ENCODE measurements around the gene DEFB131B.
"Not testable (repeated sequence)": the region's sequence is repeated elsewhere in the genome, so short reads cannot be mapped to it uniquely, and the experiment has no call there.

The DEFB131B gene

DNA sequence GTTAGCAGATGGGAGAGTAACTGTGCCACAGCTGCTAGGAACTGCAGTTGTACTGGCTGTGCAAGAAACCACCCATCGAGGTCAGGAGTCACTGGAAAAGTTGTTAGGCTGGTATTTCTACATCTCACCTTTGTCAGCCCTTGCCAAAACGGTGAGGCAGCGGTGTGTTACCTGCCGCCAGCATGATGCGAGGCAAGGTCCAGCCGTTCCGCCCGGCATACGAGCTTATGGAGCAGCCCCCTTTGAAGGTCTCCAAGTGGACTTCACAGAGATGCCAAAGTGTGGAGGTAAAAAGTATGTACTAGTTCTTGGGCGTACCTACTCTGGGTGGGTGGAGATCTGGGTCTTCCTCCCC is 33.7 kb downstream of the DEFB131B start:
- DNase-seq: not testable (repeated sequence)

DNA sequence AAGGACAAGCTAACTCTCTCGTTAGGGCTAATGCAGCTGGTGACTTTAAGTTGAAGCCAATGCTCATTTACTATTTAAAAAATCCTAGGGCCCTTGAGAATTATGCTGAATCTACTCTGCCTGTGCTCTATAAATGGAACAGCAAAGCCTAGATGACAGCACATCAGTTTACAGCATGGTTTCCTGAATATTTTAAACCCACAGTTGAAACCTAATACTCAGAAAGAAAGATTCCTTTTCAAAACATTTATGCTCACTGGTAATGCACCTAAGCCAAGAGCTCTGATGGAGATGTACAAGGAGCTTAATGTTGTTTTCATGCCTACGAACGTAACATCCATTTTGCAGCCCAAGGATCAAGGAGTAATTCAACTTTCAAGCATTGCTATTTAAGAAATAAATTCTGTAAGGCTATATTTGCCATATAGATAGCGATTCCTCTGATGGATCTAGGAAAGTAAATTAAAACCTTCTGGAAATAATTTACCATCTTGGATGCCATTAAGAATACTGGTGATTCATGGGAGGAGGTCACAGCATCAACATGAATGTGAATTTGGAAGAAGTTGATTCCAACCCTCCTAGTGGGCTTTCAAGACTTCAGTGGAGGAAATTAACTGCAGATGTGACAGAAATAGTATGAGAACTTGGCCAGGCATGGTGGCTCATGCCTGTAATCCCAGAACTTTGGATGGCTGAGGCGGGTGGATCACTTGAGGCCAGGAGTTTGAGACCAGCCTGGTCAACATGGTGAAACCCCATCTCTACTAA is 35.7 kb downstream of the DEFB131B start:
- no peak for DNase-seq

DNA sequence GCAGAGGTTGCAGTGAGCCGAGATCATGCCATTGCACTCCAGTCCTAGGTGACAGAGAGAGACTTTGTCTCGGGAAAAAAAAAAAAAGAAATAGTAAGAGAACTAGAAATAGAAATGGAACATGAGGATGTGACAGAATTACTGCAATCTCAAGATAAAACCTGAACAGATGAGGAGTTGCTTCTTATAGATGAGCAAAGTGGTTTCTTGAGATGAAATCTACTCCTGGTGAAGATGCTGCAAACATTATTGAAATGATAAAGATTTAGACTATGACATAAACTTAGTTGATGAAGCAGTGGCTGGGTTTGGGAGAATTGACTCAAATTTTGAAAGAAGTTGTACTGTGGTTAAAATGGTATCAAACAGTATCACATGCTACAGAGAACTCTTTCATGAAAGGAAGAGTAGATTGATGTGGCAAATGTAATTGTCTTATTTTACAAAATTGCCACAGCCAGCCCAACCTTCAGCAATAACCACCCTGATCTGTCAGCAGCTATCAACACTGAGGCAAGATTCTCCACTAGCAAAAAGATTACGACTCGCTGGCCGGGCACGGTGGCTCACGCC is 36.5 kb downstream of the DEFB131B start:
- no peak for DNase-seq

DNA sequence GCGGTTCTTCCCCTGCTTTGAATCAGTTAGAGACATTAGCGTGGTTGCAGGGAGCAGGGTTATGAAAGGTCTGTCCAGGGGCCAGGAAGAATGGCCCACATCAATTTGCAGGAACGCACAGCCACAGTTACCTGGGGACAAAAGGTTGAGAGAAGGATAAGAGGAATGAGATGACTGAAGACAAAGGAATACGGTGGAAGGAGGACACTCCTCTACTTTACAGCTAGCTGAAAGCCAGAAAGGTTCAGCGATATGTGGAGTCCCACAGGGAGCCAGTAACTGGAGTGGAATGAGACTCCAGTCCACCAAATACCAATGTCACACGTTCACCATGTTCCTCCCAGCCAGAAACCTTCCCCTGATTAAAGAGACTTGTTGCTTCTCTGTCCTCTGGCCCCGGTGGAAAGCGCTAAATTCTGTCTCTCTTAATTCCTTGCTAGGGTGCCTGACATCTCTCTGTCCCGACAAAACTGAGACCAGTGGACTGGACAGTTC is 39.4 kb downstream of the DEFB131B start:
- no peak for DNase-seq

DNA sequence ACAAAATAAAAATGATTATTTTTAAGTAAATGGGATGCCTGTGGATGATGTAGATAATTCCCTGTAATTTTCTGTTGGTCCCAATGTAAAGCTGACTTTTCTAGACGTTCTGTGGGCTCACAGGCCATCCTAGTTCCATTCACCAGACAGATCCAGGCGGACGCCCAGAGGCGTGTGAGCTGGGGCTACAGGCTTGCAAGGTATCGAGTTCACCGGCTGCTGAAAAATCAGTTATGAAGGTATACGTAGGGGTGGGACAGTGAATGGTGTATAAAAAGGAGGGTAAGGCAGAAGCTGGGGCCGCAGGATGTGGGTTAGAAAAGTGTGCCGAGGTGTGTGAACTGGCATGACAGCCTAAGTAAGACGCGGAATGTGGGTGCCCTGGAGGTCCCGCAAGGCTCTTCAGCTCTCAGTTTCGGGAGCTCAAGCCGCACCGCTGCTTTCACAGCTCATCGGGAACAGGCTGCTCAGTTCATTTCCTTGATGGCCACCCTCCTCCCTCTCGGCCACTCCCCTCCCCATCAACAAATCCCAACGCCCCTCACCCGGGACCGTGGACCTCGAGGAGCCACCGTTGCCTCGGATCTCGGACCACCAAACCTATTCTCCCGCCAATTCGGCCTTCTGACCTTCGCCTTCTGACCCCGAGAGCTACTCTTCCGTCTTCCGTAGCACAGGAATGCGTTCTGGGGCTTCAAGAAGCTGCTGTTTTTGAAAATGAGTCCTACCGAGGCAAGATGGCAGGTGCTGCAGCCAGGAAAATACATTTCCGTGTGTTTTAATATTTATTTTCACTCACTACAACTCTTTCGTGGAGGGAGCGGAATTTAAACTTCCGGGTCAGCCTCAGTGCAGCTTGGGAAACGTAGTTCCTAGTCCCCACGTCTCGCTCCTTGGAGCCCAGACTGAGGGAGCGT is 49.8 kb downstream of the DEFB131B start, which contains the start of gene XNDC1N:
Gene XNDC1N (minus strand): TSS at position 775 of the 917 bp plus-strand sequence. CDS start 5,241 bp downstream, outside the sequence.
- DNase-seq: peak; percentile 88

DNA sequence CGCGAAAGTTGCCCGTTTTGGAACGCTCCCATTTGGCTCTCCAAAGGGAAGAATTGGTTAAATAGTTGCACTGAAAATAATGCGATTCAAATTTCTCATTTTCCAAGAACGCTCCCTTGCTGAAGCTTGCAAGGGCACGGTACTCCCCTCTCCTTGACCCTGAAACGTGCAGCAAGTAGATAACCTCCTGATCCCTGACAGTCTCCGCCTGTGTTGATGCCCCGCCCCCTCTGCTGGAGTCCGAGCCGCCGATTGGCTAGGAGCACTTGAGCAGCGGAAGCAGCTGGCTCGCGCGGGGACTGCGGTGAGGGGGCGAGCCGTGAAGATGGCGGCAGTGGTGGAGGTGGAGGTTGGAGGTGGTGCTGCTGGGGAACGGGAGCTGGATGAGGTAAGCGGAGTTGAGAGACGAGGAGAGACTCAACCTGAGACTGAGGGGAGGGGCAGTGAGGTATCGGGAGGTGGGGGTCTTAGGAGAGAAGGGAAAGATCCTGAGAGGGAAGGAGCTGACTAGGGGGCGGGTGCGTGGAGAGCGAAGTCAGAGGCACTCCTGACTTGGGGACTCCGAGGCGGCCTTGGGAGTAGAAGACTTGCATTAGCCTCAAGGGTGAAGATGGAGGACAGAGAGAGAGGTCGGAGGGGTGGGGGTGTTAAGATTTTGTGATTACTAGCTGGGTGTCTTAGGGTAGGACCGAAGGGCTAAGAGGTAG is 50.6 kb downstream of the DEFB131B start, which contains the start of gene RNF121:
Gene RNF121 (plus strand): TSS at position 310 of the 707 bp plus-strand sequence. CDS start 16 bp downstream, at position 326.
- DNase-seq: peak; percentile 93

DNA sequence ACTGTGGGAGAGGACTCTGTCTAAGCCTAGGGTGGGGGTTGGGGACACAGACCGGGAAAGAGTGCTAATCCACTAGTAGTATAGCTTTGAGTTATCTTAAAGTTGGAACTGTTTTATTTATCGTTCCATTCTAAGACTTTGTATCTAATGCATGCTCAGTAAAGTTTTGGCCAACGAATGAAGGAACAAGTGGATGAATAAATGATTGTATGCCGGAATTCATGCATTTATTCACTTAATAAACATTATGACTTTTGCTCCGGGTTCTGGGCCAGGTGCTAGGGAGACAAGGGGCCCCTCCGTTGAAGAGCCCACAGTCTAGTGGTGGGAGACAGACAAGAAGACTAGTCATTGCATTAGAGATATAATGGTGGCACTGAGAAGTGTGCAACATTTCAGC is 51.2 kb downstream of the DEFB131B start:
- DNase-seq: no peak

DNA sequence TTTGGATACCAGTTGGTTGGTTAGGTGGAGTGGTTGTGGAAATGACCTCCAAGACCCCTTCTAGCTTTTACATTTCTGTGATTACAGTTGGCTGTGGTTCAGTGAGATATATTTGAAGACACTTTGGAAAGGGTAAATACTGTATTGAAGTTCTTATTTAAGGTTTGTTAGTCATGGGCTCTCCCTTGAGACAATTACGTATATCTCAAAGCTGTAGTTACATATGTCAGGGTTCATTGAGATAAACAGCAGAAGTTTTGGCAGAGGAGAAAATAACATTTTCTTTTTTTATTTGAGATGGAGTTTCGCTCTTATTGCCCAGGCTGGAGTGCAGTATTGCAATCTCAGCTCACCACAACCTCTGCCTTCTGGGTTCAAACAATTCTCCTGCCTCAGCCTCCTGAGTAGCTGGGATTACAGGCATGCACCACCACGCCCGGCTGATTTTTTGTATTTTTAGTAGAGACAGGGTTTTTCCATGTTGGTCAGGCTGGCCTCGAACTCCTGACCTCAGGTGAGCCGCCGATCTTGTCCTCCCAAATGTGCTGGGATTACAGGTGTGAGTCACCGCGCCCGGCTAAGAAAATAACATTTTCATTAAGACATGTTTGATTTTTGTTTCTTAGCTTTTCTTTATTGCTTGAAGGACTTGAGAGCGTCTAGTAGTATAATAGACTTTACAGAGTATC is 52.4 kb downstream of the DEFB131B start:
- DNase-seq: no peak

DNA sequence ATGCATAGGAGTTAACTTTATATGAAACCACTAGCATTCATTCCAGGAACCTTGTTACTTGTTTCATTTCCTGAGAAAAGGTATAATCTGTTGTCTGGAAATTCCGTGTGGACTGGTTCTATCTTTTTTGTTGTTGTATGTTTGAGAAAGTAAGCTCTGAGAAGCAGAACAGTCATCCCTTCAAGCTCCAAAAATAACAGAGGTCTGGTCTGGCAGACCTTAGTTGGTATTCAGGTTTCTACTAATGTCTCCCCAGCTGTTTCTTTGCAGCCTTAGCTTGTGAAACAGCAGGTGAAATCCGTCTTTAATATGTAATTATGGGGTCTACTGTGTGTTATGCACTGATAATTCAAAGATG is 53.0 kb downstream of the DEFB131B start:
- DNase-seq: no peak

DNA sequence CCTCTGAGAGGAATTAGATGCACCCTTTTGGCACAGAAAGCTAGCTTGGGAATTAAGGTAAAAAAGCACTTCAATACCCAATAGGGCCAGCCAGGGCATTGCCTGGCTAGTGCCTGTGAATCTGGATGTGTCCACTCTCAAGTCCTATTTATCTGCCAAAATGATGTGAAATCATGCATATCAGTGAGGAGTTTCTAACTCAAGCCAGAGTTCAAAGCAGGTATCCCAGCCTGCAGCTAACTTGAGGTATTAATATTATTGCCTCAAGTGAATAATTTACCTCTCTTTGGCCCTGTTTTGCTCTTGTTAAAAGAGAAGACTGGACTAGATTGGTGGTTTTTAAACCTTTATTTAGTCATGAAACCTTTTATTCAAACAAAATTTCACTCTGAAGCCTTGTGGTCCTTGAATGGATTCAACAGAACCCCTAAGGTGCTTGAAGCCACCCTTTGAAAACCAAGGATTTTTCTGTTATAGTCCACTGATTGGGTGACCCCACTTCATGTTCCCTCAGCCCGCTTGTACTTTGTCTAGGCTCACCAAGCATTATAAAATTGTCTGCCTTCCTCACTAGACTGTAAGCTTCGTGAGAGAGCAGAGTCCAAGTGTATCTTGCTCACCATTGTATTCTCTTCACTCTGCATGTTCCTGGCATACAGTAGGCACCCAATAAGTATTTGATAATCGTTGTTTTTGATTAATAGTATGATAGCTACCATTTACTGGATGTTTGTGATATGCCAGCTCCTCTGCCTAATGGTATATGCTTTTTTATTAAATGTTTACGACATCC is 55.1 kb downstream of the DEFB131B start:
- no peak for DNase-seq
